ENCODE data around the gene PDE8A.

The PDE8A gene

DNA sequence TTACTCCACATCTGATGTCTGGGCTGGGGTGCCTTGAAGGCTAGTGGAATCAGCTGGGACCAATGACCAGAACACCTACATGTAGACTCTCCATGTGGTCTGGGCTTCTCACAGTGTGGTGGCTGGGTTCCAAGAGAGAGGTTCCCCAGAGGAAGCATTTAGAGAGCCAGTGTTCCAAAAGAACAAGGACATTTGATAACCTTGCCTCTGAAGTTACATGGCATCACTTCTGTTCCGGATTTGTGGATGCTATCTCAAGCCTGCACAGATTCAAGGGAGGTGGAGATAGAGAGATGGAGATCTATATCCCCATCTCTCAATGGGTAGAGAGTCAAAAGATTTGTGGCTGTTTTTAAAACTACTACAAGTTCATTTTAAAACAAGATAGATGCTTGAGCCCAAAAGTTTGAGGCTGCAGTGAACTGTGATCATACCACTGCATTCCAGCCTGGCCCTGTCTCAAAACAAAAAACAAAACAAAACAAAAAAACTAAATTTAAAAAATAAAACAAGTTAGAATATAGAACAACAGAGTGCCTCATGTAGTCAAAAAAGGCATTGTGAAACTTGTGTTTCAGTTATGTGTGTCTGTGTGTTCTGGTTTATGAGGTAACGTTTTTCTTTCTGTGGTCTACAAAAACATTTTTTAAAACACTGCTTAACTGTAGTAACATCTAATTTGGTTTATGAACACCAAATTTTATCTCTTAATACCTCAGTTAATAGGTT, 44.8 kb downstream of the PDE8A start:
- Histone ChIP-seq H3K4me1 (ENCODE audit: control insufficient read depth, insufficient read depth, low read length) (peaks cover 30% of the 10 kb centered on the region), H3K9me3 (ENCODE audit: control insufficient read depth, insufficient read depth, low read depth, low read length) (no peaks in the 10 kb centered on the region), H3K9ac (ENCODE audit: low read length) (no peak overlapping the region), H3K36me3 (ENCODE audit: control insufficient read depth, insufficient read depth, low read length) (no peaks in the 10 kb centered on the region), H3K27me3 (ENCODE audit: control insufficient read depth, insufficient read depth, low read length) (no peaks in the 10 kb centered on the region), H3K27ac (ENCODE audit: low read depth, low read length) (no peak overlapping the region), H3K4me3 (ENCODE audit: low read depth, low read length) (no peak overlapping the region)

DNA sequence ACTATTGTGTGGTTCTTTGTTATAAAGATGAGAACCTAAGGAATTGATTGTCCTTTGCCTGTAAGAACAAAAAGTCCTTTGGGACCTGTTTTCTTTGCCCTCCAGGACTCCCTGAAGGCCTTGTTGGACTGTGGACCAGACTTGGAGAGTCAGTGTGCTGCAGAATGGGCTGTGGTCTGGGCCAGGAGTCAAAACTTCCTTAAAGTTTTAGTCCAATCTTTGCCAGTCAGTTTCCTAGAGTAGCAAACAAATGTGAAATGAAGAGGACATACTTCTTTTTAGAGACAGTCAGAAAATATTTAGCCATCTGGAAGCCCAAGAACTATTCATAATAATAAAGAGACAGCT, 45.4 kb downstream of the PDE8A start:
- Histone ChIP-seq H3K36me3 (ENCODE audit: control insufficient read depth, insufficient read depth, low read length) (no peaks in the 10 kb centered on the region), H3K4me3 (ENCODE audit: low read depth, low read length) (no peak overlapping the region), H3K9ac (ENCODE audit: low read length) (no peak overlapping the region), H3K27me3 (ENCODE audit: control insufficient read depth, insufficient read depth, low read length) (no peaks in the 10 kb centered on the region), H3K27ac (ENCODE audit: low read depth, low read length) (no peak overlapping the region), H3K4me1 (ENCODE audit: control insufficient read depth, insufficient read depth, low read length) (peaks cover 35% of the 10 kb centered on the region), H3K9me3 (ENCODE audit: control insufficient read depth, insufficient read depth, low read depth, low read length) (no peaks in the 10 kb centered on the region)

DNA sequence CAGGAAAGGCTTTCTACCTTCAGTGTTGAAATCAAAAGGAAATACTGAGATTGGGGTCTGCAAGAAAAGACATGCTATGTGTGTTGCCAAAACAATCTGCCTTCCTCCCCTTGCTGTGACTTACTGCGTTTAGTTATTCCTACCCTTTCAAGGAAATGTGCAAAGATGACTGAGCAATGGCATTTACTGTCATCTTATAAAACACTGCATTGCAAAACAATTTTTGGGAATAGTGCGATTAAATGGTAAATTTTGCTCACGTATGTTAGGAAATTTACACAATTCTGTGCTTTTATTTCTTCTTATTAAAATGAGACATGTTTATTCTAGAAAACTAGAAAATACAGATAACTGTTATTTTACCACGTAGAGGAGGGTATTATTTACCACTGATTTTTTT, 45.8 kb downstream of the PDE8A start:
- no peak overlapping the region for H3K27ac ChIP-seq (ENCODE audit: low read depth, low read length)
- H3K27me3 ChIP-seq (ENCODE audit: control insufficient read depth, insufficient read depth, low read length), result no peaks in the 10 kb centered on the region
- no peaks in the 10 kb centered on the region for H3K9me3 ChIP-seq (ENCODE audit: control insufficient read depth, insufficient read depth, low read depth, low read length)
- no peak overlapping the region for H3K9ac ChIP-seq (ENCODE audit: low read length)
- H3K4me1 ChIP-seq (ENCODE audit: control insufficient read depth, insufficient read depth, low read length), result peaks cover 38% of the 10 kb centered on the region
- no peak overlapping the region for H3K4me3 ChIP-seq (ENCODE audit: low read depth, low read length)
- no peaks in the 10 kb centered on the region for H3K36me3 ChIP-seq (ENCODE audit: control insufficient read depth, insufficient read depth, low read length)

DNA sequence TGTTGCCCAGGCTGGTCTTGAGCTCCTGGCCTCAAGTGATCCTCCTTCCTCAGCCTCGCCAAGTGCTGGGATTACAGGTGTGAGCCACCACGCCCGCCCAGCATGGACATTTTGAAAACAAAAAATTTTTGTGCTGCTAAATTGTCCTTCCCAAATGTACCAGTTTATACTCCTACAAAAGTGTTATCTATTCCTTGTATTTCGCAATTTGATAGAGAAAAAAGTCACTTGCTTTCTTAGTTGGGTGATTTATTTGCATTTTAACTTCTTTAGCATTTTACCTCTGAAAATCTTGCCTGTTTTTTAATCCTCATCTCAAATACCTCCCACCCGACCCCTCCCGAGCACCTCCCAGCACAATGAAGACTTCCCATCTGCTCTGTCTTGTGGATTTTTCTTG, 46.8 kb downstream of the PDE8A start:
- Histone ChIP-seq H3K36me3 (ENCODE audit: control insufficient read depth, insufficient read depth, low read length) (no peaks in the 10 kb centered on the region), H3K27ac (ENCODE audit: low read depth, low read length) (no peak overlapping the region), H3K4me1 (ENCODE audit: control insufficient read depth, insufficient read depth, low read length) (peaks cover 46% of the 10 kb centered on the region)

DNA sequence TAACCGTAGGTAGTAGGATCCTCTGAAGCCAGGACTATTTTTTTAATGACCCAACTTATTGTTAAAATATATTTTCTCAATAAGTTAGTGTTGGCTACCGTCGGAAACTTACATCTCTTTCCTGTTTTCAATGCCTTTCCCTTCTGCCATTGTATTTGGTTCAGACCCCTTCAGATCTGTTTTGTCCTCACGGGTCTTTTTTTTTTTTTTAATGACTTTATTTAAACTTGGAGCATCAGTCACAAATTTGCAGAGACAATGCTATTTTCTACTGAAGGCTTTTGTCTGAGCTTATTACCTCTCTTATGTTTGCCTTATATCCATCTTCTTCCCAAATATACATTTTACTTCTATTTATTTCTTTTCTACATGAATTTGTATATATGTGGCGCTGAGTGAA, 47.6 kb downstream of the PDE8A start:
- Histone ChIP-seq H3K9ac (ENCODE audit: low read length) (no peak overlapping the region), H3K27ac (ENCODE audit: low read depth, low read length) (no peak overlapping the region), H3K27me3 (ENCODE audit: control insufficient read depth, insufficient read depth, low read length) (no peaks in the 10 kb centered on the region), H3K4me1 (ENCODE audit: control insufficient read depth, insufficient read depth, low read length) (peaks cover 46% of the 10 kb centered on the region), H3K9me3 (ENCODE audit: control insufficient read depth, insufficient read depth, low read depth, low read length) (no peaks in the 10 kb centered on the region), H3K4me3 (ENCODE audit: low read depth, low read length) (no peak overlapping the region), H3K36me3 (ENCODE audit: control insufficient read depth, insufficient read depth, low read length) (no peaks in the 10 kb centered on the region)

More for the DNA sequence above, 46.8 kb downstream of the PDE8A start:
- Histone ChIP-seq H3K9me3 (ENCODE audit: control insufficient read depth, insufficient read depth, low read depth, low read length) (no peaks in the 10 kb centered on the region), H3K9ac (ENCODE audit: low read length) (no peak overlapping the region), H3K4me3 (ENCODE audit: low read depth, low read length) (no peak overlapping the region), H3K27me3 (ENCODE audit: control insufficient read depth, insufficient read depth, low read length) (no peaks in the 10 kb centered on the region)

DNA sequence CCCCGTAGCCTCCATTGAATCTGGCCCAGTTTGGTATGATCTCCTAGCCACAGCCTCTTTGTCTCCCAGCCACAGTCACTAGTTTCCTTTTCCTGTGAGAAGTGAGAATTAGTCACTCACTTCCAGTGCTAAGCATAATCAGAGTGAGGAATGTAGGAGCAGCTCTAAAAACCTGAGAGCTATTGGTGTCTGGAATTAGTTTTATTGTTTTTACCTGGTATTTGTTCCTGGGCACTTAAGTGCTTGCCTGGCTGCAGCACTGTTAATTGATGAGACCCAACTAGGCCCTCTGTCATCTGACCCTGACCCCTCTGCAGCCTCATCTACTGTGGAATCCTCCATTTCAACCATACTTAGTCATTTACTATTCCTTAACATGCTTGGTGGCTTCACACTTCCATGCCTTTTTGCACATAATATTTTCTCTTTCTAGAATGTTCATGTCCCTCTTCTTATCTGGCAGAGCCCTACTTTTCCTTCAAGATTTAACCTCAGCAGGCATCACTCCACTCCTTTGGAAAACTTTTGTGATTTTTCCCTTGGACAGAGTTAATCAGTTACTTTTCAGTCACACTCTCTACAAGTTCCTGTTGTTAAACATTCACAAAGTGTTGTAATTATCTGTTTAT, 48.8 kb downstream of the PDE8A start:
- no peaks in the 10 kb centered on the region for H3K9me3 ChIP-seq (ENCODE audit: control insufficient read depth, insufficient read depth, low read depth, low read length)
- no peak overlapping the region for H3K9ac ChIP-seq (ENCODE audit: low read length)
- H3K27me3 ChIP-seq (ENCODE audit: control insufficient read depth, insufficient read depth, low read length), result no peaks in the 10 kb centered on the region
- peaks cover 39% of the 10 kb centered on the region for H3K4me1 ChIP-seq (ENCODE audit: control insufficient read depth, insufficient read depth, low read length)
- H3K4me3 ChIP-seq (ENCODE audit: low read depth, low read length), result no peak overlapping the region
- H3K36me3 ChIP-seq (ENCODE audit: control insufficient read depth, insufficient read depth, low read length), result no peaks in the 10 kb centered on the region
- no peak overlapping the region; the same call in 1 of the 2 replicates for H3K27ac ChIP-seq (ENCODE audit: low read depth, low read length)

DNA sequence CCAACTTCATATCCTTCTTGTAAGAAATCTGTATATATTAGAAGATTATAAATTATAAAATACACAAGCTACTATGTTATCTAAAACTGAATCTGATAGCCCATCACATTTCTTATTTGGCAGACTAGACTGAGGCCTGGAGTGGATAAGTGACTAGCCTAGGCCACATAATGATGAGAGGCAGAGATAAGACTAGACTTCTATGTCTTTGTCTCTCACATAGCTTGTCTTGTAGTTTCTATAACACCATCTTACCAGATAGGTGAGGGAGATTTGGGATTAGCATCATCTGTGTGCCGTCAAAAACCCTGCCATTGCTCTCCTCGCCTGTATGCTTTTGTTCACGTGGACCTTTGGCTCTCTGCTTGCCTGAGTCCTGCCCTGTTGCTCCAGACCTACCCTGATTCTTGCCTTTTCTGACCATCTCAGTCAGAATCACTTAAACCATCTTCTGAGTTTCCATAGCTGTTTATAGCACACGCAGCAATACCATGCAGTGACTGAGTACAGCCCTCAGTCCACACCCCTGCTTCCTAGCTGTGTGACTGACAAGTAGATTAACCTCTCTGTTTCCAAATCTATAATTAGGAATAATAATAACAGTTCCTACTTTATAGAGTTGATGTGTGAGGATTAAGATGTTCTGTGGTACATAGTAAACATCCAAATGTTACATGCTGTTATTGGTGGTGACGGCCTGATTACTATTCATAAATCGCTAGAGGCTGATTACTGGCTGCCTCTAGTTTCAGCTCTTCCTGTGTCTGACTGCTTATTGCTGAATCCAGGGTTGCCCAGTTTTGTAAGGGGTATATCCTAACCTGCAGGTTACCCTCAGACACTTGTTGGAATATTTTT, 49.7 kb downstream of the PDE8A start:
- H3K9me3 ChIP-seq (ENCODE audit: control insufficient read depth, insufficient read depth, low read depth, low read length), result no peaks in the 10 kb centered on the region
- H3K9ac ChIP-seq (ENCODE audit: low read length), result no peak overlapping the region
- peaks cover 39% of the 10 kb centered on the region for H3K4me1 ChIP-seq (ENCODE audit: control insufficient read depth, insufficient read depth, low read length)
- no peaks in the 10 kb centered on the region for H3K27me3 ChIP-seq (ENCODE audit: control insufficient read depth, insufficient read depth, low read length)
- no peaks in the 10 kb centered on the region for H3K36me3 ChIP-seq (ENCODE audit: control insufficient read depth, insufficient read depth, low read length)
- H3K27ac ChIP-seq (ENCODE audit: low read depth, low read length), result no peak overlapping the region
- no peak overlapping the region for H3K4me3 ChIP-seq (ENCODE audit: low read depth, low read length)

DNA sequence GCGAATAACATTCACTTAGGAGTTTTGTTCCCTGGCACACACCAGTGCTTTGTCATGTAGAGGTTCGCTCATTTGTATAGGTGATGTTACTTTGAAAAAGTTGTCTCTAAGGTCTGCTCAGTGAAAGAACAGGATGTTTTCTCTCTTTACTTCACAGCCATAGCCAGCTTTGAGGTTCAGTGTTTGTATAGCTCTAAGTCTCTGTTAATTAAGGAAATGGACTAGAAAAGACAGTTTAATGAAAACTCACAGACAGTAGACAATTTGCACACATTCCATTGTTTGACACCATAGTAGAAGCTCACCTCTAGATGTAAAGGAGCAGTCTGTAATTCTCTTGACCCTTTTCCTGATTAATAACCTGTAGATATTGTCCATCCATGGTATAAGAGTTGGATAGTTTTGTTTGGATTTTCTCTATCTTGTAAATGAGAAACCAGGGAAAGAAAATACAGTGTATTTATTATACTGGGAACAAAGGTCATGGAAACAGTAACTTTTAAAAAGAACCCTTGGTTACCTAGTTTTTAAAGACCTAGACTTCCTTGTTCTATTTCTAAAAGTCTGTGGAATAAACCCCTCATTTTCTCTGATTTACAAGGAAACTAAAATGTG, 50.4 kb downstream of the PDE8A start:
- Histone ChIP-seq H3K4me1 (ENCODE audit: control insufficient read depth, insufficient read depth, low read length) (peaks cover 38% of the 10 kb centered on the region), H3K4me3 (ENCODE audit: low read depth, low read length) (no peak overlapping the region), H3K36me3 (ENCODE audit: control insufficient read depth, insufficient read depth, low read length) (no peaks in the 10 kb centered on the region), H3K27me3 (ENCODE audit: control insufficient read depth, insufficient read depth, low read length) (no peaks in the 10 kb centered on the region), H3K9ac (ENCODE audit: low read length) (no peak overlapping the region), H3K9me3 (ENCODE audit: control insufficient read depth, insufficient read depth, low read depth, low read length) (no peaks in the 10 kb centered on the region), H3K27ac (ENCODE audit: low read depth, low read length) (no peak overlapping the region)

DNA sequence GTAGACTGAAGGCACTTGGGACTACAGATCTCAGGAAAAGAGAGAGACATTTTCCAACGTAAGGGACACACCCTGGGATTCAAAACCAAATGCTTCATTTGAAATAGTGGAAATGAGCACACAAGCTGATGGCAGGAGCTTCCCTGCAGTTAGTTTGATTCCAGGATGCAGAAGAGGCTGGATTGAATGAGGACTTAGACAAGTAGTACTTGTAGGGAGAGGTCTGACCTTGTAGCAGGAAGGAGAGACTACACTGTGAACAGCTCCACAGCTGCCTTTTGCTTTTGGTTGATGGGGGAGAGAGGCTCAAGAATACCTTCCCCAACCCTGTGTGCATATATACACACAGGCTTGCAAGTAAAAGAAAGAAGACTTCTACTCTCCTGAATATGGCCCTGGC, 51.5 kb downstream of the PDE8A start:
- H3K4me3 ChIP-seq (ENCODE audit: low read depth, low read length), result no peak overlapping the region
- no peak overlapping the region for H3K9ac ChIP-seq (ENCODE audit: low read length)
- no peaks in the 10 kb centered on the region for H3K36me3 ChIP-seq (ENCODE audit: control insufficient read depth, insufficient read depth, low read length)
- H3K9me3 ChIP-seq (ENCODE audit: control insufficient read depth, insufficient read depth, low read depth, low read length), result no peaks in the 10 kb centered on the region
- H3K4me1 ChIP-seq (ENCODE audit: control insufficient read depth, insufficient read depth, low read length), result peaks cover 34% of the 10 kb centered on the region
- no peaks in the 10 kb centered on the region for H3K27me3 ChIP-seq (ENCODE audit: control insufficient read depth, insufficient read depth, low read length)
- no peak overlapping the region for H3K27ac ChIP-seq (ENCODE audit: low read depth, low read length)

DNA sequence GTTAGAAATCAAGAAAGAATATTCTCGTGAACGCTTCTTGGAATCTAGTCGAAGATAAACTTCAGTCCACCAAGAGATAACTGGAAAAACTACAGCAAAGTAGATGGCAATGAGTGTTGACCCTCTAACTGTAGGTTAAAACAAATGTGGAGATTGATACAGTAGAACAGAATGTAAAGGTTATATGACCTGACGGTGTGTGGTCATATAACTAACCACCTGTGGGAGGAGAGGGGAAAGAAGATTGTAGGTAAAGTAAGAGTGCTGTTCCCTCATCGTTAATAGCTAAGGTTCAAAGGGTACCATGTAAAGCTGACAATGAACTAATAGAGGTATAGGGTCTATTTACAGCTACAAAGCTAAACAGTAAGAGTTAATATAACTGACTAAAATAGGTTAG, 52.6 kb downstream of the PDE8A start:
- Histone ChIP-seq H3K9me3 (ENCODE audit: control insufficient read depth, insufficient read depth, low read depth, low read length) (no peaks in the 10 kb centered on the region), H3K36me3 (ENCODE audit: control insufficient read depth, insufficient read depth, low read length) (no peaks in the 10 kb centered on the region), H3K27ac (ENCODE audit: low read depth, low read length) (no peak overlapping the region), H3K4me1 (ENCODE audit: control insufficient read depth, insufficient read depth, low read length) (peaks cover 31% of the 10 kb centered on the region), H3K4me3 (ENCODE audit: low read depth, low read length) (no peak overlapping the region), H3K9ac (ENCODE audit: low read length) (no peak overlapping the region), H3K27me3 (ENCODE audit: control insufficient read depth, insufficient read depth, low read length) (no peaks in the 10 kb centered on the region)

DNA sequence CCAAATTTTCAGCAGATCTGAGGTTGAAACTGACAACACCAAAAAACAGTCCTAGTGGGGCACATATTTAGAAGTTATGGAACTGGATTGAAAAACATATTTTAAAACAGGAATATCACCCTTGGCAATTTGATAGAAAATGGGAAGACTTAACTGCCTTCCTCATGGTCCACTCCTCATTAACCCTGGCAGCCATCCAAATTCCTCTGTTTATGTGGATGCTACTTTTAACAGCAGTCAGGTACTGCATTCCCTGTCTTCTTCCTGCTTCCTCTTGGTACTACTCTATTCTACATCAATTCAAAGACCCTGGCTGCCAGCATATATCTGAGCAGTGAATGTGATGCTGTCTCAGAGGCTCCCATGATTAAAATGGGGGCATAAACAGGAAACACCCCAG, 54.3 kb downstream of the PDE8A start:
- Histone ChIP-seq H3K4me3 (ENCODE audit: low read depth, low read length) (no peak overlapping the region), H3K27ac (ENCODE audit: low read depth, low read length) (no peak overlapping the region), H3K4me1 (ENCODE audit: control insufficient read depth, insufficient read depth, low read length) (peaks cover 21% of the 10 kb centered on the region), H3K27me3 (ENCODE audit: control insufficient read depth, insufficient read depth, low read length) (no peaks in the 10 kb centered on the region), H3K9ac (ENCODE audit: low read length) (no peak overlapping the region), H3K9me3 (ENCODE audit: control insufficient read depth, insufficient read depth, low read depth, low read length) (no peaks in the 10 kb centered on the region), H3K36me3 (ENCODE audit: control insufficient read depth, insufficient read depth, low read length) (no peaks in the 10 kb centered on the region)
